ENCODE measurements around the gene KCNB1.

DNA sequence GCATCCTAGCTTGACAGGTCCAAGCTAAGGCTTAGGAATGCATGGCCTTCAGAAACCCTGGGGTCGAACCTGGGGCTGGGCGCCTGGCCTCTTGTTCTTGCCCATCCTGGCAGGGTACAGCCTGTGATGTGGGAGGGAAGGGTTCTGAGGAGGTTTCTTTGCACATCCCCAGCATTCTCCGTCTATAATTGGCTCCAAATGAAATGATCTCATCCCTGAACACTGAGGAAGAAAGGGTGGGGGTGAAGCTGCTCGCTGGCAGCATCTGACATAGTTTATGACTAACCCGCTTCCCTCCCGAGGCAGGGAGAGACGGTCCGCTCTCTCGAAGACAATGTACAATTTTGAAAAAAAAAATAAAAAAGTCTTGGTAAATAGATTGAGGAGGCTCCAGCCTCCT lies 137.5 kb downstream of the KCNB1 start:
- TF ChIP-seq, protein P1, sequence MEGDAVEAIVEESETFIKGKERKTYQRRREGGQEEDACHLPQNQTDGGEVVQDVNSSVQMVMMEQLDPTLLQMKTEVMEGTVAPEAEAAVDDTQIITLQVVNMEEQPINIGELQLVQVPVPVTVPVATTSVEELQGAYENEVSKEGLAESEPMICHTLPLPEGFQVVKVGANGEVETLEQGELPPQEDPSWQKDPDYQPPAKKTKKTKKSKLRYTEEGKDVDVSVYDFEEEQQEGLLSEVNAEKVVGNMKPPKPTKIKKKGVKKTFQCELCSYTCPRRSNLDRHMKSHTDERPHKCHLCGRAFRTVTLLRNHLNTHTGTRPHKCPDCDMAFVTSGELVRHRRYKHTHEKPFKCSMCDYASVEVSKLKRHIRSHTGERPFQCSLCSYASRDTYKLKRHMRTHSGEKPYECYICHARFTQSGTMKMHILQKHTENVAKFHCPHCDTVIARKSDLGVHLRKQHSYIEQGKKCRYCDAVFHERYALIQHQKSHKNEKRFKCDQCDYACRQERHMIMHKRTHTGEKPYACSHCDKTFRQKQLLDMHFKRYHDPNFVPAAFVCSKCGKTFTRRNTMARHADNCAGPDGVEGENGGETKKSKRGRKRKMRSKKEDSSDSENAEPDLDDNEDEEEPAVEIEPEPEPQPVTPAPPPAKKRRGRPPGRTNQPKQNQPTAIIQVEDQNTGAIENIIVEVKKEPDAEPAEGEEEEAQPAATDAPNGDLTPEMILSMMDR (conservative IDR thresholded peaks at IDR 0.05): no peak
- TF ChIP-seq ZFX (IDR thresholded peaks at IDR 0.05): no peak
